Measurements from ENCODE around the gene EFCAB12. TPM values are rescaled to one million over a fixed set of nuclear protein-coding genes. Genes with fewer than 3 reads are reported as not detected.
"Not testable (repeated sequence)": the region's sequence is repeated elsewhere in the genome, so short reads cannot be mapped to it uniquely, and the experiment has no call there.

Gene EFCAB12
- total RNA-seq, 4 donors from 2014 or later, result 0.08 to 0.47 TPM; not detected in 2

DNA sequence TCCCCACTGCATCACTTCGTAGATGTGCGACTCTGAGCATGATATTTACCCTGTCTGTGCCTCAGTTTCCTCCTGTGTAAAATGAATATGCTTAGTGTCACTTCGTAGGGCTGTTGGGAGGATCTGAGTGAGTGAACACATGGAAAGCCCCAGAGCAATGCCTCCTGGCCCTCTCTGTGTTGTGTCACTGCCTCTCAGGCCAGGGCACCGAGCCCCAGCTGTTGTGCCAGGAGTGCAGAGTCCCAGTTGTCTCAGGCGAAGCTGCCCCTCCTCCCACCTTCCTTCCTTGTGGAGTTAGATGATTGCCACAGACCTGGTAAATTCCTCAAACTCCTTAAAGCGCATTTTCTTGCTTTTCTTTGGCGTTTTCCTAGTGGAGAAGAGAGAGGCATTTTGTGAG is 26.2 kb downstream of the EFCAB12 start:
- 67 to 100% methylated on average over 1 to 3 of the region's 7 CpGs for WGBS, 2 donors (ENCODE audit: low coverage in 1 of 2)
- Histone ChIP-seq H3K4me1 (peaks cover 0 to 23% (median 7%) of the 10 kb centered on the region in 3 donors), H3K4me3 (no peak overlapping the region), H3K36me3 (no peaks in the 10 kb centered on the region), H3K27me3 (no peaks in the 10 kb centered on the region), H3K9me3 (no peaks in the 10 kb centered on the region), H3K27ac (no peak overlapping the region)
- TF ChIP-seq, protein P1, sequence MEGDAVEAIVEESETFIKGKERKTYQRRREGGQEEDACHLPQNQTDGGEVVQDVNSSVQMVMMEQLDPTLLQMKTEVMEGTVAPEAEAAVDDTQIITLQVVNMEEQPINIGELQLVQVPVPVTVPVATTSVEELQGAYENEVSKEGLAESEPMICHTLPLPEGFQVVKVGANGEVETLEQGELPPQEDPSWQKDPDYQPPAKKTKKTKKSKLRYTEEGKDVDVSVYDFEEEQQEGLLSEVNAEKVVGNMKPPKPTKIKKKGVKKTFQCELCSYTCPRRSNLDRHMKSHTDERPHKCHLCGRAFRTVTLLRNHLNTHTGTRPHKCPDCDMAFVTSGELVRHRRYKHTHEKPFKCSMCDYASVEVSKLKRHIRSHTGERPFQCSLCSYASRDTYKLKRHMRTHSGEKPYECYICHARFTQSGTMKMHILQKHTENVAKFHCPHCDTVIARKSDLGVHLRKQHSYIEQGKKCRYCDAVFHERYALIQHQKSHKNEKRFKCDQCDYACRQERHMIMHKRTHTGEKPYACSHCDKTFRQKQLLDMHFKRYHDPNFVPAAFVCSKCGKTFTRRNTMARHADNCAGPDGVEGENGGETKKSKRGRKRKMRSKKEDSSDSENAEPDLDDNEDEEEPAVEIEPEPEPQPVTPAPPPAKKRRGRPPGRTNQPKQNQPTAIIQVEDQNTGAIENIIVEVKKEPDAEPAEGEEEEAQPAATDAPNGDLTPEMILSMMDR (IDR thresholded peaks at IDR 0.05), result no peak
- TF ChIP-seq EP300 (IDR thresholded peaks at IDR 0.05) (no peak), POLR2A (IDR thresholded peaks at IDR 0.05) (no peak), POLR2AphosphoS5 (IDR thresholded peaks at IDR 0.05) (no peak)
- no peak for ATAC-seq

DNA sequence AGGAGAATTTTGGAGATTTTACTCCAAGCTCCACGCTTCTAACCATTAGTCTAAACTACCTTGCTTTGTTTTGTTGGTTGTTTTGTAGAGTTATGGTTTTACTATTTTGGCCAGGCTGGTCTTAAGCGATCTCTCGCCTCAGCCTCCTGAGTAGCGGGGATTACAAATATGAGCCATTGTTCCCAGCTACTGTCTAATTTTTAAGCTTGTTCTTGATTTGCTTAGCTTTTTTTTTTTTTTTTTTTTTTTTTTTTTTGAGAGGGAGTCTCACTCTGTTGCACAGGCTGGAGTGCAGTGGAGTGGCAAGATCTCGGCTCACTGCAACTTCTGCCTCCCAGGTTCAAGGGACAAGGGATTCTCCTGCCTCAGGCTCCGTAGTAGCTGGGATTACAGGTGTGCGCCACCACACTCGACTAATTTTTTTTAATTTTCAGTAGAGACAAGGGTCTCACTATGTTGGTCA is 28.5 kb downstream of the EFCAB12 start:
- TF ChIP-seq POLR2A (IDR thresholded peaks at IDR 0.05), result peak in 1 of 2 donors; percentile 12
- TF ChIP-seq POLR2AphosphoS5 (IDR thresholded peaks at IDR 0.05), result no peak
- Histone ChIP-seq H3K9me3 (no peaks in the 10 kb centered on the region), H3K27me3 (no peaks in the 10 kb centered on the region), H3K36me3 (peaks cover 0 to 20% of the 10 kb centered on the region in 2 donors), H3K4me3 (peak overlapping the region; percentile 81 to 91), H3K4me1 (peaks cover 0 to 44% (median 7%) of the 10 kb centered on the region in 3 donors), H3K27ac (peak overlapping the region; percentile 87 to 93 (median 90))
- 21 to 50% methylated on average over 4 to 8 of the region's 8 CpGs for WGBS, 2 donors (ENCODE audit: low coverage in 1 of 2)
- ATAC-seq, result no peak

DNA sequence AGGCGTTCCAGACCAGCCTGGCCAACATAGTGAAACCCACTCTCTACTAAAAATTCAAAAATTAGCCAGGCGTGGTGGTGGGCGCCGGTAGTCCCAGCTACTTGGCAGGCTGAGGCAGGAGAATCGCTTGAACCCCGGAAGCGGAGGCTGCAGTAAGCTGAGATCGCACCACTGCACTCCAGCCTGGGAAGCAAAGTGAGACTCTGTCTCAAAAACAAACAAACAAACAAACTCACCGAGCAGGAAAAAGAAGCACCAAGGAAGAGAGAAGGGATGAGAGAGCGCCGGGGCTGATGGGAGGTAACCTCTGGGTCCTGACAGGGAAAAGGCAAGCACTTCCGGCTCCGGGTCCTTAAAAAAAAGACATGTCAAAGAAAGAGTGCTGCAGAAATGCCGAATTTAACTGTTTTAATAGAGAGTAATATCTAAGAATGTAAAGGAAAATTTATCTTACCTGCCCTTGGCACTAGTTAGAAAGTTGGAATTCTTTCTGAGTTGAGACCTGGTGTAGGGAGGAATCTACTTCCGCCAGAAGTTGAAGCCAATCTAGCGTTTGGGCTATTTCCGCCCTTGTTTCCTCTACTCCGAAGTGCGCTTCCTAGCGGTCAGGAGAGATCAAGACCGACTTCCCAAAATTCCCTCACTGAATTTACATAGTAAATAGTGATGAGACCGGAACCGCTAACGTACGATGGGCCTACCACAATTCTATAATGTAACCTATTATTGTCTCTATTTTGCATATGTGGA is 29.1 kb downstream of the EFCAB12 start:
- Histone ChIP-seq H3K27ac (peak overlapping the region; percentile 87 to 93 (median 90)), H3K27me3 (no peaks in the 10 kb centered on the region), H3K9me3 (no peaks in the 10 kb centered on the region), H3K36me3 (peaks cover 0 to 22% of the 10 kb centered on the region in 2 donors), H3K4me1 (peaks cover 0 to 45% (median 7%) of the 10 kb centered on the region in 3 donors), H3K4me3 (peak overlapping the region; percentile 81 to 91)
- ATAC-seq, result peak; percentile 92
- WGBS, 2 donors (ENCODE audit: low coverage in 1 of 2), result 0 to 1% methylated on average over 18 to 21 of the region's 25 CpGs
- TF ChIP-seq, protein P1 (IDR thresholded peaks at IDR 0.05), result peak in 3 of 4 experiments; percentile 72 to 80 (median 76)
- TF ChIP-seq EP300 (IDR thresholded peaks at IDR 0.05) (no peak), POLR2A (IDR thresholded peaks at IDR 0.05) (no peak), POLR2AphosphoS5 (IDR thresholded peaks at IDR 0.05) (peak; percentile 21)

DNA sequence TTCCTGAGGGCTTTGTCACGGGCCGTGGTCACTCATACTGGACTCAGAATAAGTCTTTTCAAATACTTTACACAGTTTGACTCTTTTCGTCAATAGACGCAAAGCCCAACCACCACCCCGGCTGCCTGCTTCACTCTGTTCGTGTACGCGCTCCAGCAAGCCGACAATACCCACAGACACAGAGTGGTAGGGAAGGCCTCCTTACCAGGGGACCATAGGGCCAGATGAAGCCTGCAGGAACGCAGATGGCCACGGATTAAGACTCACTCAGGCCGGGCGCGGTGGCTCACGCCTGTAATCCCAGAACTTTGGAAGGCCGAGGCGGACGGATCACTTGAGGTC is 29.7 kb downstream of the EFCAB12 start:
- peak; percentile 23 for ATAC-seq
- peak overlapping the region; percentile 87 to 93 (median 90) for H3K27ac ChIP-seq
- WGBS, 2 donors (ENCODE audit: low coverage in 1 of 2), result 0 to 1% methylated on average over 1 to 9 of the region's 18 CpGs

DNA sequence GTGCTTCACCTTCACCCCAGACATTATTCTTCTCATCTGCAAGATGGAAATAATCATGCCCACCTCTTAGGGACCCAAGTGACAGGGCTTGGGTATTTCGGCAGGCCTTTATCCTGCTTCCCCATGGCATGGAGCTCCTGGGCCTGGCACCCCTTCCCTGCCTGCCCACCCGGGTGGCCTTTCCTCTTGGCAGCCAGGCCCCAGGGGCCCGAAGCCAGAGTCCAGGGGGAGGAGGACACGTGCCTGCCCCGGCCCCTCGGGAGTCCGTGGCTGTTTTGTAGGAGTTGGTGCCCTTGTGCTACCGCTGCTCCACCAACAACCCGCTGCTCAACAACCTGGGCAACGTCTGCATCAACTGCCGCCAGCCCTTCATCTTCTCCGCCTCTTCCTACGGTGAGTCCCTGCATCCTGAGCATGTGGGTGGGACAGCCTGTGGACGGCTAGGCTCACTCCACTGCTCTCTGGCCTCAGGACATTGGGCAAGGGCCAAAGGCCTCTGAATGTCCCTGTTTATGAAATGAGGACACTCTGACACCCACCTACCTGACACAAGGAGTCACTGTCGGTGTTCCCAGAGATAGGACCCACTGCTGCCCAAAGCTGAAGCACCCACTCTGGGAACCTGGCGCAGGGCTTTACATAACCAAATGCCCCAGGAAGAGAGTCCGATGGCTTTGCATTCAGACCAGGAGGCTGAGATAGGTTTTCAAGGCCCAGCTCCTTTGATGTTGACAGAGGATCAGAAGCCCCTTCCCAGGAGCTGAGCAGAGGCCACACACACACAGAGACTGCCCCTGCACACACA is 34.5 kb downstream of the EFCAB12 start:
- WGBS, 2 donors (ENCODE audit: low coverage in 1 of 2), result no CpG with 5 or more reads among the region's 17 CpGs
- not testable (repeated sequence) for H3K4me3 ChIP-seq, H3K27ac ChIP-seq, ATAC-seq, H3K27me3 ChIP-seq, H3K9me3 ChIP-seq
- Histone ChIP-seq H3K4me1 (peaks cover 0 to 51% (median 11%) of the 10 kb centered on the region in 3 donors), H3K36me3 (peaks cover 0 to 75% of the 10 kb centered on the region in 2 donors)

More for the DNA sequence above, 29.7 kb downstream of the EFCAB12 start:
- TF ChIP-seq POLR2AphosphoS5 (IDR thresholded peaks at IDR 0.05) (no peak), POLR2A (IDR thresholded peaks at IDR 0.05) (no peak), EP300 (IDR thresholded peaks at IDR 0.05) (no peak)
- TF ChIP-seq, protein P1 (IDR thresholded peaks at IDR 0.05), result no peak
- peaks cover 0 to 27% of the 10 kb centered on the region in 2 donors for H3K36me3 ChIP-seq
- H3K9me3 ChIP-seq, result no peaks in the 10 kb centered on the region
- peak overlapping the region; percentile 81 to 91 for H3K4me3 ChIP-seq
- no peaks in the 10 kb centered on the region for H3K27me3 ChIP-seq
- peaks cover 0 to 45% (median 7%) of the 10 kb centered on the region in 3 donors for H3K4me1 ChIP-seq

Data from gastroesophageal sphincter (tissue), 4 donors.